Mucosa of rectum (tissue), 2 donors: ENCODE measurements around the gene MMP24OS.
A peak's percentile ranks its signal among the peaks of the same experiment; 100 is the strongest.
"Not testable (repeated sequence)": the region's sequence is repeated elsewhere in the genome, so short reads cannot be mapped to it uniquely, and the experiment has no call there.

ENCODE experiments used
- H3K27ac ChIP-seq, 2 donors: one replicate each; pipeline ENCODE4 v1.7.0; 2013; ENCODE audit warnings: inconsistent platforms in 2 of 2, low read depth in 2 of 2, low read length in 2 of 2
- H3K27me3 ChIP-seq, 2 donors: one replicate each; pipeline ENCODE4 v1.7.0; 2013; ENCODE audit warnings: low read length in 2 of 2; ENCODE audit not compliant: control insufficient read depth in 2 of 2, insufficient read depth in 2 of 2
- H3K36me3 ChIP-seq, 2 donors: one replicate each; pipeline ENCODE4 v1.7.0; 2013; ENCODE audit warnings: low read length in 2 of 2; ENCODE audit not compliant: control insufficient read depth in 2 of 2, insufficient read depth in 2 of 2
- H3K4me1 ChIP-seq, 2 donors: one replicate each; pipeline ENCODE4 v1.7.0; 2013; ENCODE audit warnings: low read length in 2 of 2, mild to moderate bottlenecking in 1 of 2; ENCODE audit not compliant: control insufficient read depth in 2 of 2, insufficient read depth in 2 of 2
- H3K4me3 ChIP-seq, 2 donors: one replicate each; pipeline ENCODE4 v1.7.0; 2013; ENCODE audit warnings: low read length in 2 of 2
- H3K9ac ChIP-seq, 2 donors: one replicate each; pipeline ENCODE4 v1.7.0; 2013; ENCODE audit warnings: low read length in 2 of 2, low read depth in 1 of 2, mild to moderate bottlenecking in 1 of 2
- H3K9me3 ChIP-seq, 2 donors: one replicate each; pipeline ENCODE4 v1.7.0; 2013; ENCODE audit warnings: low read length in 2 of 2; ENCODE audit not compliant: control insufficient read depth in 2 of 2
- donor health status: healthy.
- donor health status: Normal muscosa, but diverticular disease.

Gene MMP24OS

GRCh38 chr20:35264755-35265154 is 13.2 kb downstream of the MMP24OS start:
- peaks cover 12% of the 10 kb centered on the region in 2 donors for H3K4me1 ChIP-seq
- no peaks in the 10 kb centered on the region for H3K9me3 ChIP-seq
- H3K27me3 ChIP-seq = no peaks in the 10 kb centered on the region
- no peak overlapping the region for H3K9ac ChIP-seq
- peaks cover 4 to 15% of the 10 kb centered on the region in 2 donors for H3K36me3 ChIP-seq
- H3K4me3 ChIP-seq = no peak overlapping the region
- no peak overlapping the region for H3K27ac ChIP-seq

GRCh38 chr20:35263532-35264341 is 14.2 kb downstream of the MMP24OS start:
- H3K9me3 ChIP-seq = no peaks in the 10 kb centered on the region
- no peak overlapping the region for H3K4me3 ChIP-seq
- peaks cover 10 to 12% of the 10 kb centered on the region in 2 donors for H3K4me1 ChIP-seq
- peaks cover 4 to 15% of the 10 kb centered on the region in 2 donors for H3K36me3 ChIP-seq
- peak overlapping the region; percentile 34 to 52 for H3K27ac ChIP-seq
- H3K9ac ChIP-seq = no peak overlapping the region
- H3K27me3 ChIP-seq = no peaks in the 10 kb centered on the region

- not testable (repeated sequence) for H3K27me3 ChIP-seq, H3K9ac ChIP-seq, H3K9me3 ChIP-seq, H3K4me3 ChIP-seq
- H3K36me3 ChIP-seq = peaks cover 4 to 13% of the 10 kb centered on the region in 2 donors
- H3K27ac ChIP-seq = peak overlapping the region; percentile 34 to 52
- H3K4me1 ChIP-seq = peaks cover 10 to 12% of the 10 kb centered on the region in 2 donors
Observed at GRCh38 chr20:35262731-35263531, 15.0 kb downstream of the MMP24OS start.

- not testable (repeated sequence) for H3K27me3 ChIP-seq, H3K27ac ChIP-seq, H3K9me3 ChIP-seq, H3K9ac ChIP-seq, H3K4me3 ChIP-seq
- peaks cover 10 to 12% of the 10 kb centered on the region in 2 donors for H3K4me1 ChIP-seq
- H3K36me3 ChIP-seq = peaks cover 0 to 13% of the 10 kb centered on the region in 2 donors
Observed at GRCh38 chr20:35262321-35262720, 15.6 kb downstream of the MMP24OS start.

- Histone ChIP-seq H3K36me3 (peaks cover 0 to 10% of the 10 kb centered on the region in 2 donors), H3K27ac (no peak overlapping the region), H3K4me1 (peaks cover 10 to 12% of the 10 kb centered on the region in 2 donors), H3K4me3 (no peak overlapping the region), H3K27me3 (no peaks in the 10 kb centered on the region), H3K9me3 (no peaks in the 10 kb centered on the region), H3K9ac (no peak overlapping the region)
Observed at GRCh38 chr20:35260426-35260825, 17.5 kb downstream of the MMP24OS start.

GRCh38 chr20:35257175-35257909 is 20.6 kb downstream of the MMP24OS start:
- Histone ChIP-seq H3K27me3 (no peaks in the 10 kb centered on the region), H3K9me3 (no peaks in the 10 kb centered on the region), H3K4me1 (no peaks in the 10 kb centered on the region), H3K27ac (no peak overlapping the region), H3K4me3 (no peak overlapping the region), H3K36me3 (peaks cover 0 to 6% of the 10 kb centered on the region in 2 donors), H3K9ac (no peak overlapping the region)

- Histone ChIP-seq H3K27ac (no peak overlapping the region), H3K9me3 (no peaks in the 10 kb centered on the region), H3K36me3 (peaks cover 0 to 2% of the 10 kb centered on the region in 2 donors), H3K27me3 (no peaks in the 10 kb centered on the region), H3K4me3 (no peak overlapping the region), H3K4me1 (peaks cover 3% of the 10 kb centered on the region in 2 donors), H3K9ac (no peak overlapping the region)
Observed at GRCh38 chr20:35254448-35254999, 23.4 kb downstream of the MMP24OS start.

GRCh38 chr20:35253010-35253409 is 24.9 kb downstream of the MMP24OS start:
- Histone ChIP-seq H3K4me1 (peaks cover 3% of the 10 kb centered on the region in 2 donors), H3K9me3 (no peaks in the 10 kb centered on the region), H3K4me3 (no peak overlapping the region), H3K27ac (no peak overlapping the region), H3K36me3 (peaks cover 0 to 2% of the 10 kb centered on the region in 2 donors), H3K9ac (no peak overlapping the region), H3K27me3 (no peaks in the 10 kb centered on the region)

DNA sequence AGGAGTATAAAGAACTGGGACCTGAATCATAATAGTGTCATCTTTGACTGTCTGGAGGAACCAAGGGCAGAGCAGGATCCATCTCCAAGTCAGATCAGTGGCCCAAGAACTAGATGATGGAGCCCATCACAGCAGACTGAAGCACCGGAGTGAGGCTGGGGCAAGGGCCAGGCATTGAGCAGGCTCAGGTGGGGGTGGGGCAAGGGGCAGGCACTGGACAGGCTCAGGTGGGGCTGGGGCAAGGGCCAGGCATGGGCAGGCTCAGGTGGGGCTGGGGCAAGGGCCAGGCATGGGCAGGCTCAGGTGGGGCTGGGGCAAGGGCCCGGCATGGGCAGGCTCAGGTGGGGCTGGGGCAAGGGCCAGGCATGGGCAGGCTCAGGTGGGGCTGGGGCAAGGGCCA is 25.3 kb downstream of the MMP24OS start:
- H3K9ac ChIP-seq, H3K9me3 ChIP-seq, H3K27me3 ChIP-seq, H3K4me1 ChIP-seq, H3K36me3 ChIP-seq, H3K4me3 ChIP-seq: not testable (repeated sequence)
- H3K27ac ChIP-seq = peak overlapping the region; percentile 34 to 40
